ENCODE measurements around the gene MLLT10. TPM values are rescaled to one million over a fixed set of nuclear protein-coding genes. Genes with fewer than 3 reads are reported as not detected.

MLLT10 gene
- total RNA-seq, 4 donors from 2014 or later = 42.8 to 283 (median 48.5) TPM

DNA sequence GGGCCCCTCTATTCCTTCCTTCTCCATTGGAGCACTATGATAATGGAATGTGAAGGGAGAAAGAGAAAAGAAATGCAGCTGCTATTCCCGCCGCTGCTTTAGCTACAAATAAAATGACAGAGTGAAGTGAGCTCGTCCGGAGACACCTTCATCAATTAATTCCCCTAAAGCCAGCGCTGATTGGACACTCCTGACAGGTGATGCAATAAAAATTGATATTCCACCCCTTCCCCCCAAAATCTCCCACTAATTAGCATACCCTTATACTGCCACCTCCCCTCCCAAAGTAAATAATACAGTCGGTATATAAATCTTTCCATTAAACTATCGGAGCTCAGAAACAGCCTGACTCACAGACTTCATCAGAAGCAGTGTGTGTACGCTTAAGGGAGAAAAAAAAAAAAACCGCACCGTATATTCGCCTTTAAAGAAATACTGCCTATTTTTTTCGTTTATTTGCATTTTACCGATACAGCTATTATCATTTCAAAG, 15.8 kb upstream of the MLLT10 start:
- no peak overlapping the region for H3K4me3 ChIP-seq (ENCODE audit: low read depth, poor library complexity, severe bottlenecking)
- intact Hi-C loops (cut with DNase I; ENCODE audit: low total_unique reads) = no loop called here
- 10 to 12% methylated on average over 13 of the region's 13 CpGs for WGBS, 2 donors
- TF ChIP-seq POLR2A (IDR thresholded peaks at IDR 0.05) = no peak
- TF ChIP-seq, protein P1, sequence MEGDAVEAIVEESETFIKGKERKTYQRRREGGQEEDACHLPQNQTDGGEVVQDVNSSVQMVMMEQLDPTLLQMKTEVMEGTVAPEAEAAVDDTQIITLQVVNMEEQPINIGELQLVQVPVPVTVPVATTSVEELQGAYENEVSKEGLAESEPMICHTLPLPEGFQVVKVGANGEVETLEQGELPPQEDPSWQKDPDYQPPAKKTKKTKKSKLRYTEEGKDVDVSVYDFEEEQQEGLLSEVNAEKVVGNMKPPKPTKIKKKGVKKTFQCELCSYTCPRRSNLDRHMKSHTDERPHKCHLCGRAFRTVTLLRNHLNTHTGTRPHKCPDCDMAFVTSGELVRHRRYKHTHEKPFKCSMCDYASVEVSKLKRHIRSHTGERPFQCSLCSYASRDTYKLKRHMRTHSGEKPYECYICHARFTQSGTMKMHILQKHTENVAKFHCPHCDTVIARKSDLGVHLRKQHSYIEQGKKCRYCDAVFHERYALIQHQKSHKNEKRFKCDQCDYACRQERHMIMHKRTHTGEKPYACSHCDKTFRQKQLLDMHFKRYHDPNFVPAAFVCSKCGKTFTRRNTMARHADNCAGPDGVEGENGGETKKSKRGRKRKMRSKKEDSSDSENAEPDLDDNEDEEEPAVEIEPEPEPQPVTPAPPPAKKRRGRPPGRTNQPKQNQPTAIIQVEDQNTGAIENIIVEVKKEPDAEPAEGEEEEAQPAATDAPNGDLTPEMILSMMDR (IDR thresholded peaks at IDR 0.05) = no peak
- DNase-seq (ENCODE audit: low spot score in 2 of 2) = no peak

DNA sequence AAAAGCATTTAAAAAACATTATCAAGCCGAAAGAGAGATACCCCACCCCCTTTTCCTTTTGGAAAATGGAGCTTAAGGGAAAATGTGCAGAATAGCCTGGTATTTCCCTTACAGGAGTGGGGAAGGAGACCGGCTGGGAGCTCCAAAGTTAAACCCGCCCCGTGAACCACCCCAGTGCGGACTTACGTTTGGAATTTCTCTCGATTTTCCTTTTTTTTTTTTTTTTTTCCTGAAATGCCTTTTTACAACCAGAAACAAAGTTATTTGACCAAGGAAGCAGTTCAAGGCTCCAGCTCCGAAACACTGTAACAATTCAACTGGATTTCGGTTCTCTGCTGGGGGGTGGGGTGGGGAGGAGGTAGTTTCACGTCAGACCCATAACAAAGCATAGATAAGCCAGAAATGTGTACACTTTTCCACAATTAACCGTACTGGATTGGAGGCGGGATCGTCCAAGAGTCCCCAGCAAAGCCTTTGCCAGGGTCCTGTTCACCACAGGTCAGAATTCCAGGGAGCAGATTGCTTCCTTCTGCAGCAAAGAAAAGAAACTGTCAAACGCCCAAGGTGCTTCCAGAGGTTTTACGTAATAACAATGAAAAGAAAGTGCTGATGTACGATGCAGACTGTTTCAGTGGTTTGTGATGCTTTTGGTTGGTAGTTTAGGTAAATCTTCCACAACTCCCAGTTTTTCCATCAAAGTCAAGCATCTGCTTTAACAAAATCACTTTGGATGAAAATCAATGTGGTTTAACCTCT, 15.2 kb upstream of the MLLT10 start:
- TF ChIP-seq, protein P1 (IDR thresholded peaks at IDR 0.05) = no peak
- TF ChIP-seq POLR2A (IDR thresholded peaks at IDR 0.05) = no peak
- 14 to 15% methylated on average over 16 of the region's 16 CpGs for WGBS, 2 donors
- H3K4me3 ChIP-seq (ENCODE audit: low read depth, poor library complexity, severe bottlenecking) = peak overlapping the region; percentile 15
- intact Hi-C loops (cut with DNase I; ENCODE audit: low total_unique reads) = no loop called here
- DNase-seq (ENCODE audit: low spot score in 2 of 2) = peak in 1 of 2 donors; percentile 75

DNA sequence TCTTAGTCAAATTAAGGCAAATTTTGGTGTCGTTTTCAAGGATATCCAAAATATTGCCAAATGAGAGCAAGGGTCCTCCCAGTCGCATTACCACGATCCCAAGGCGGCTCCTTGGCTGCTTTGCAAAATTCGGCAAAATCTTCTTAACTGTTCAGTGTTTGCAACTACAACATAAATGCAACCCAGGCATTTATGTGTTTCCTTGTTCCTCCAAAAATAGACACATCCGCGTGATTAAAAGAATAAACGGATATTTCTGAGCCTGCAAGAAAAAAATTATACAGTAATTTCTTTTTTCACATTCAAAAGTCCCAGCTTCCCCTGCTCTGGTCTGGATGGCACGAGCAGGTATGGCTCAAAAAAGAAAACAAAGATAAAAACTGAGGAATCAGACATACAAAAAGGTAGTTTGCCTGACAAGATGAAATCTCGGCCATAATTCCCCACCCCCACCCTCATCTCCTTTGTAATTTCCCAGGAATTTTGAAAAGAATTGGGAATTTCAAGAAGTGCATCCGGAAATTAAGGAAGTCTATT, 14.6 kb upstream of the MLLT10 start:
- TF ChIP-seq POLR2A (IDR thresholded peaks at IDR 0.05) = no peak
- TF ChIP-seq, protein P1 (IDR thresholded peaks at IDR 0.05) = no peak
- intact Hi-C loops (cut with DNase I; ENCODE audit: low total_unique reads) = no loop called here
- 4 to 12% methylated on average over 11 of the region's 11 CpGs for WGBS, 2 donors

DNA sequence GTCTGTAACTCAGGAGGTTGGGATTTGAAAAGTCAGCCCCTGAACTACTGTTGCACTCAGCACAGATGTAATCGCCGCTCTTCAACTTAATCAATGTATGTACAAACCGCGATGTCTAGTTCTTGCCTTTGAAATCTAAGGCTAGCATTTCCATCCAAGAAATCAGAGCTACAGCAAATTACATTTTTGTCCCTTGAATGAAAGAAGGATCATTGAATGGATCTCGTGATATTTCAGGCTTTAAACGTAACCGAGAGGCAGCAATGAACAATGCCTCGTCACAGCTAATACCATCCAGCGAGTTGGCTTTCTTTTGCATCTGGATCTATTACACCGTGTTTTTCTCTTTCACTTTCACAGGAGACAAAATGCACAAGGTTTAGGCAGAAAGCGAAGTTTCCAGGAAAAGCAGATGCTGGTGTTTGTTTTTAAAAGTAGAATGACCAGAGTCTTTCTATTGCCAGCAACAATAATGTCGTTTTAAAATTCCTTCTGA, 14.0 kb upstream of the MLLT10 start:
- TF ChIP-seq, protein P1 (IDR thresholded peaks at IDR 0.05) = no peak
- TF ChIP-seq POLR2A (IDR thresholded peaks at IDR 0.05) = no peak

More for the DNA sequence above, 14.6 kb upstream of the MLLT10 start:
- peak in 1 of 2 donors; percentile 53 for DNase-seq (ENCODE audit: low spot score in 2 of 2)
- H3K4me3 ChIP-seq (ENCODE audit: low read depth, poor library complexity, severe bottlenecking) = peak overlapping the region; percentile 15

DNA sequence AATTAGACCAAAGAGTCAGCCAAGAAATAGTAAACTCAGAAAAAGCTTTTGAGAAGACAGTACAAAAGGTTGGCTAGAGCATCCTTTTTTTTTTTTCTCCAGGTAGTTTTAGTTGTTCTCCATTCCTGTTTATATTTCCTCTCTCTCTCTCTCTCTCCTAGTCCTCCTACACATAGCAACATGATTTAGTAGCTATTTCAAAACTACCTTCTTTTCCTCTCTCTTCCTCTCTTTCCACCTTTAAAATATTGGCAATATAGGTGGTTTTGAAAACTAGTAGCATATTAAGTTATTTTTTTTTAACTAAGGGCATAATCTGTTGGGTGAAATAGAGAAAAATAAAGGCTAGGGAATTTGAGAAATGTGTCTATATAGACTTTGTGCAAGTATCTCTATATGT, 13.5 kb upstream of the MLLT10 start:
- TF ChIP-seq, protein P1 (IDR thresholded peaks at IDR 0.05) = no peak
- TF ChIP-seq POLR2A (IDR thresholded peaks at IDR 0.05) = no peak
- H3K4me3 ChIP-seq (ENCODE audit: low read depth, poor library complexity, severe bottlenecking) = no peak overlapping the region
- intact Hi-C loops (cut with DNase I; ENCODE audit: low total_unique reads) = no loop called here
- DNase-seq (ENCODE audit: low spot score in 2 of 2) = no peak

More for the DNA sequence above, 14.0 kb upstream of the MLLT10 start:
- H3K4me3 ChIP-seq (ENCODE audit: low read depth, poor library complexity, severe bottlenecking) = no peak overlapping the region
- no peak for DNase-seq (ENCODE audit: low spot score in 2 of 2)
- intact Hi-C loops (cut with DNase I; ENCODE audit: low total_unique reads) = no loop called here
- 1 to 8% methylated on average over 12 of the region's 12 CpGs for WGBS, 2 donors

All from lower leg skin (tissue), 4 donors.